ENCODE measurements around the gene IRGQ.

The IRGQ gene

DNA sequence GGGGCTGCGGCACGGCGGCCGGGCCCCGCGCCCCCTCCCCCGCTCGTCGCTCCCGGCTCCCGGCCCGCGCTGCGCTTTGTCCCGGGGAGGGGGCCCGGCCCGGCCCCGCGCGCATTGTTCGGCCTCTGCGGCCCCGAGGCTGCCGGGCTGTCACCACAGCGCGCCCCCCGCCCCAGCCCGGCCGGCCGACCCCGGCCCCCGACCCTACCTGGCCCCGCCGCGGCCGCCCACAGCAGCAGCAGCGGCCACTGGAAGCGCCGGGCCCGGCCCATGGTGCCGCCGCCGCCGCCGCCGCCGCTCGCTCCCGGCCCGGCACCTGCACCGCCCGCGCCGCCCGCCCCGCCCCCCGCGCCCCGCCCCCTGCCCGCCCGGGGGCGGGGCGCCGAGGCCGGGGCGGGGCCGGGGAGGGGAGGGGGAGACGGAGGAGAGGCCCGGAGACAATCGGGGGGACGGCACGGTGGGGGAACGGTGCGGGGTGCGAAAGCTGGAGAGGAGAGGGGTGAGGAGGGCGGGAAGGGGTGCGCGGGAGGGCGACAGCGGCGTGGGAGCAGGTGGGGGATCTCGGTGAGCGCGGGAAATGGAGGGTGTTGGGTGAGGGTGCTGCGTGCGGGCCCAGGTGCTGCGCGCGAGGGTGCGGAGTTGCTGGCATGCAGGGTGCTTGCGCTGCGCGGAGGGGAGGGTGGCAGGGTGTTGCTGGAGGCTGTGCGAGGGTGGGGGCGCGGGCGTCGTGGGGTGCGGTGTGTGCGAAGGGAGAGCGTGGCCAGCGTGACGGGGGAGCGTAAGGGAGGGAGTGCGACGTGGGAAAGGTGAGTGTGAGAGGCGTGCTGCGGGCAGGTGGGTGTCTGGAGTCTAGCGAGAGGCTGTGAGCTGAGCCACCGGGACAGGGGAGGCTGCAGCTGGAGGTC lies 43.8 kb upstream of the IRGQ start, which contains the start of gene CADM4 (continued):
- TF ChIP-seq, protein P1, sequence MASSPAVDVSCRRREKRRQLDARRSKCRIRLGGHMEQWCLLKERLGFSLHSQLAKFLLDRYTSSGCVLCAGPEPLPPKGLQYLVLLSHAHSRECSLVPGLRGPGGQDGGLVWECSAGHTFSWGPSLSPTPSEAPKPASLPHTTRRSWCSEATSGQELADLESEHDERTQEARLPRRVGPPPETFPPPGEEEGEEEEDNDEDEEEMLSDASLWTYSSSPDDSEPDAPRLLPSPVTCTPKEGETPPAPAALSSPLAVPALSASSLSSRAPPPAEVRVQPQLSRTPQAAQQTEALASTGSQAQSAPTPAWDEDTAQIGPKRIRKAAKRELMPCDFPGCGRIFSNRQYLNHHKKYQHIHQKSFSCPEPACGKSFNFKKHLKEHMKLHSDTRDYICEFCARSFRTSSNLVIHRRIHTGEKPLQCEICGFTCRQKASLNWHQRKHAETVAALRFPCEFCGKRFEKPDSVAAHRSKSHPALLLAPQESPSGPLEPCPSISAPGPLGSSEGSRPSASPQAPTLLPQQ (tag by site-specific recombination; IDR thresholded peaks at IDR 0.05): peak; percentile 98
- TF ChIP-seq, protein P2, sequence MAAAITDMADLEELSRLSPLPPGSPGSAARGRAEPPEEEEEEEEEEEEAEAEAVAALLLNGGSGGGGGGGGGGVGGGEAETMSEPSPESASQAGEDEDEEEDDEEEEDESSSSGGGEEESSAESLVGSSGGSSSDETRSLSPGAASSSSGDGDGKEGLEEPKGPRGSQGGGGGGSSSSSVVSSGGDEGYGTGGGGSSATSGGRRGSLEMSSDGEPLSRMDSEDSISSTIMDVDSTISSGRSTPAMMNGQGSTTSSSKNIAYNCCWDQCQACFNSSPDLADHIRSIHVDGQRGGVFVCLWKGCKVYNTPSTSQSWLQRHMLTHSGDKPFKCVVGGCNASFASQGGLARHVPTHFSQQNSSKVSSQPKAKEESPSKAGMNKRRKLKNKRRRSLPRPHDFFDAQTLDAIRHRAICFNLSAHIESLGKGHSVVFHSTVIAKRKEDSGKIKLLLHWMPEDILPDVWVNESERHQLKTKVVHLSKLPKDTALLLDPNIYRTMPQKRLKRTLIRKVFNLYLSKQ (tag by site-specific recombination; IDR thresholded peaks at IDR 0.05; ENCODE audit: borderline replicate concordance): peak; percentile 80
- TF ChIP-seq, protein P3, sequence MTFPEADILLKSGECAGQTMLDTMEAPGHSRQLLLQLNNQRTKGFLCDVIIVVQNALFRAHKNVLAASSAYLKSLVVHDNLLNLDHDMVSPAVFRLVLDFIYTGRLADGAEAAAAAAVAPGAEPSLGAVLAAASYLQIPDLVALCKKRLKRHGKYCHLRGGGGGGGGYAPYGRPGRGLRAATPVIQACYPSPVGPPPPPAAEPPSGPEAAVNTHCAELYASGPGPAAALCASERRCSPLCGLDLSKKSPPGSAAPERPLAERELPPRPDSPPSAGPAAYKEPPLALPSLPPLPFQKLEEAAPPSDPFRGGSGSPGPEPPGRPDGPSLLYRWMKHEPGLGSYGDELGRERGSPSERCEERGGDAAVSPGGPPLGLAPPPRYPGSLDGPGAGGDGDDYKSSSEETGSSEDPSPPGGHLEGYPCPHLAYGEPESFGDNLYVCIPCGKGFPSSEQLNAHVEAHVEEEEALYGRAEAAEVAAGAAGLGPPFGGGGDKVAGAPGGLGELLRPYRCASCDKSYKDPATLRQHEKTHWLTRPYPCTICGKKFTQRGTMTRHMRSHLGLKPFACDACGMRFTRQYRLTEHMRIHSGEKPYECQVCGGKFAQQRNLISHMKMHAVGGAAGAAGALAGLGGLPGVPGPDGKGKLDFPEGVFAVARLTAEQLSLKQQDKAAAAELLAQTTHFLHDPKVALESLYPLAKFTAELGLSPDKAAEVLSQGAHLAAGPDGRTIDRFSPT (tag by site-specific recombination; IDR thresholded peaks at IDR 0.05): peak; percentile 98
- no peak for TF ChIP-seq ZNF514 (tag by site-specific recombination; IDR thresholded peaks at IDR 0.05)
- TF ChIP-seq ZNF311 (tag by site-specific recombination; IDR thresholded peaks at IDR 0.05; ENCODE audit: borderline replicate concordance): no peak; the same call in 1 of the 2 replicates
- TF ChIP-seq, protein P4, sequence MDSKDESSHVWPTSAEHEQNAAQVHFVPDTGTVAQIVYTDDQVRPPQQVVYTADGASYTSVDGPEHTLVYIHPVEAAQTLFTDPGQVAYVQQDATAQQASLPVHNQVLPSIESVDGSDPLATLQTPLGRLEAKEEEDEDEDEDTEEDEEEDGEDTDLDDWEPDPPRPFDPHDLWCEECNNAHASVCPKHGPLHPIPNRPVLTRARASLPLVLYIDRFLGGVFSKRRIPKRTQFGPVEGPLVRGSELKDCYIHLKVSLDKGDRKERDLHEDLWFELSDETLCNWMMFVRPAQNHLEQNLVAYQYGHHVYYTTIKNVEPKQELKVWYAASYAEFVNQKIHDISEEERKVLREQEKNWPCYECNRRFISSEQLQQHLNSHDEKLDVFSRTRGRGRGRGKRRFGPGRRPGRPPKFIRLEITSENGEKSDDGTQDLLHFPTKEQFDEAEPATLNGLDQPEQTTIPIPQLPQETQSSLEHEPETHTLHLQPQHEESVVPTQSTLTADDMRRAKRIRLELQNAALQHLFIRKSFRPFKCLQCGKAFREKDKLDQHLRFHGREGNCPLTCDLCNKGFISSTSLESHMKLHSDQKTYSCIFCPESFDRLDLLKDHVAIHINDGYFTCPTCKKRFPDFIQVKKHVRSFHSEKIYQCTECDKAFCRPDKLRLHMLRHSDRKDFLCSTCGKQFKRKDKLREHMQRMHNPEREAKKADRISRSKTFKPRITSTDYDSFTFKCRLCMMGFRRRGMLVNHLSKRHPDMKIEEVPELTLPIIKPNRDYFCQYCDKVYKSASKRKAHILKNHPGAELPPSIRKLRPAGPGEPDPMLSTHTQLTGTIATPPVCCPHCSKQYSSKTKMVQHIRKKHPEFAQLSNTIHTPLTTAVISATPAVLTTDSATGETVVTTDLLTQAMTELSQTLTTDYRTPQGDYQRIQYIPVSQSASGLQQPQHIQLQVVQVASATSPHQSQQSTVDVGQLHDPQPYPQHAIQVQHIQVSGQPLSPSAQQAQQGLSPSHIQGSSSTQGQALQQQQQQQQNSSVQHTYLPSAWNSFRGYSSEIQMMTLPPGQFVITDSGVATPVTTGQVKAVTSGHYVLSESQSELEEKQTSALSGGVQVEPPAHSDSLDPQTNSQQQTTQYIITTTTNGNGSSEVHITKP (tag by site-specific recombination; IDR thresholded peaks at IDR 0.05): peak; percentile 20; the same call in 1 of the 2 replicates
- TF ChIP-seq OVOL3 (tag by site-specific recombination; IDR thresholded peaks at IDR 0.05): no peak; the same call in 1 of the 2 replicates
- TF ChIP-seq ZFP3 (tag by site-specific recombination; IDR thresholded peaks at IDR 0.05; ENCODE audit: low read depth): no peak
- TF ChIP-seq ZNF791 (tag by site-specific recombination; IDR thresholded peaks at IDR 0.05): peak; percentile 27; the same call in 1 of the 2 replicates
- TF ChIP-seq ZNF558 (tag by site-specific recombination; IDR thresholded peaks at IDR 0.05): no peak
- TF ChIP-seq, protein P5, sequence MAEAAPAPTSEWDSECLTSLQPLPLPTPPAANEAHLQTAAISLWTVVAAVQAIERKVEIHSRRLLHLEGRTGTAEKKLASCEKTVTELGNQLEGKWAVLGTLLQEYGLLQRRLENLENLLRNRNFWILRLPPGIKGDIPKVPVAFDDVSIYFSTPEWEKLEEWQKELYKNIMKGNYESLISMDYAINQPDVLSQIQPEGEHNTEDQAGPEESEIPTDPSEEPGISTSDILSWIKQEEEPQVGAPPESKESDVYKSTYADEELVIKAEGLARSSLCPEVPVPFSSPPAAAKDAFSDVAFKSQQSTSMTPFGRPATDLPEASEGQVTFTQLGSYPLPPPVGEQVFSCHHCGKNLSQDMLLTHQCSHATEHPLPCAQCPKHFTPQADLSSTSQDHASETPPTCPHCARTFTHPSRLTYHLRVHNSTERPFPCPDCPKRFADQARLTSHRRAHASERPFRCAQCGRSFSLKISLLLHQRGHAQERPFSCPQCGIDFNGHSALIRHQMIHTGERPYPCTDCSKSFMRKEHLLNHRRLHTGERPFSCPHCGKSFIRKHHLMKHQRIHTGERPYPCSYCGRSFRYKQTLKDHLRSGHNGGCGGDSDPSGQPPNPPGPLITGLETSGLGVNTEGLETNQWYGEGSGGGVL (tag by site-specific recombination; IDR thresholded peaks at IDR 0.05): peak; percentile 100
- TF ChIP-seq, protein P6, sequence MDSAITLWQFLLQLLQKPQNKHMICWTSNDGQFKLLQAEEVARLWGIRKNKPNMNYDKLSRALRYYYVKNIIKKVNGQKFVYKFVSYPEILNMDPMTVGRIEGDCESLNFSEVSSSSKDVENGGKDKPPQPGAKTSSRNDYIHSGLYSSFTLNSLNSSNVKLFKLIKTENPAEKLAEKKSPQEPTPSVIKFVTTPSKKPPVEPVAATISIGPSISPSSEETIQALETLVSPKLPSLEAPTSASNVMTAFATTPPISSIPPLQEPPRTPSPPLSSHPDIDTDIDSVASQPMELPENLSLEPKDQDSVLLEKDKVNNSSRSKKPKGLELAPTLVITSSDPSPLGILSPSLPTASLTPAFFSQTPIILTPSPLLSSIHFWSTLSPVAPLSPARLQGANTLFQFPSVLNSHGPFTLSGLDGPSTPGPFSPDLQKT (IDR thresholded peaks at IDR 0.05; ENCODE audit: borderline replicate concordance, low read depth, low read length): no peak
- TF ChIP-seq, protein P7, sequence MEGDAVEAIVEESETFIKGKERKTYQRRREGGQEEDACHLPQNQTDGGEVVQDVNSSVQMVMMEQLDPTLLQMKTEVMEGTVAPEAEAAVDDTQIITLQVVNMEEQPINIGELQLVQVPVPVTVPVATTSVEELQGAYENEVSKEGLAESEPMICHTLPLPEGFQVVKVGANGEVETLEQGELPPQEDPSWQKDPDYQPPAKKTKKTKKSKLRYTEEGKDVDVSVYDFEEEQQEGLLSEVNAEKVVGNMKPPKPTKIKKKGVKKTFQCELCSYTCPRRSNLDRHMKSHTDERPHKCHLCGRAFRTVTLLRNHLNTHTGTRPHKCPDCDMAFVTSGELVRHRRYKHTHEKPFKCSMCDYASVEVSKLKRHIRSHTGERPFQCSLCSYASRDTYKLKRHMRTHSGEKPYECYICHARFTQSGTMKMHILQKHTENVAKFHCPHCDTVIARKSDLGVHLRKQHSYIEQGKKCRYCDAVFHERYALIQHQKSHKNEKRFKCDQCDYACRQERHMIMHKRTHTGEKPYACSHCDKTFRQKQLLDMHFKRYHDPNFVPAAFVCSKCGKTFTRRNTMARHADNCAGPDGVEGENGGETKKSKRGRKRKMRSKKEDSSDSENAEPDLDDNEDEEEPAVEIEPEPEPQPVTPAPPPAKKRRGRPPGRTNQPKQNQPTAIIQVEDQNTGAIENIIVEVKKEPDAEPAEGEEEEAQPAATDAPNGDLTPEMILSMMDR (tag by site-specific recombination; IDR thresholded peaks at IDR 0.05): peak; percentile 61
- no peak; the same call in 1 of the 2 replicates for TF ChIP-seq ZNF623 (tag by site-specific recombination; IDR thresholded peaks at IDR 0.05)
- TF ChIP-seq ZSCAN23 (tag by site-specific recombination; IDR thresholded peaks at IDR 0.05): peak; percentile 80
- peak; percentile 95 for TF ChIP-seq SP3 (tag by site-specific recombination; IDR thresholded peaks at IDR 0.05)
- TF ChIP-seq SP7 (tag by site-specific recombination; IDR thresholded peaks at IDR 0.05): peak; percentile 83
- no peak for TF ChIP-seq ZNF292 (tag by site-specific recombination; IDR thresholded peaks at IDR 0.05; ENCODE audit: borderline replicate concordance, low read depth)
- peak; percentile 99 for TF ChIP-seq ZNF423 (tag by site-specific recombination; IDR thresholded peaks at IDR 0.05)
- TF ChIP-seq ZNF677 (tag by site-specific recombination; IDR thresholded peaks at IDR 0.05): 0 out of 2 replicates have a peak, but pooled peaks have one; percentile 18
- peak; percentile 84 for TF ChIP-seq ZIC2 (tag by site-specific recombination; IDR thresholded peaks at IDR 0.05)
- no peak for TF ChIP-seq ZNF184 (tag by site-specific recombination; IDR thresholded peaks at IDR 0.05)
- peak; percentile 93 for TF ChIP-seq ZNF501 (tag by site-specific recombination; IDR thresholded peaks at IDR 0.05)
- no peak; the same call in 1 of the 2 replicates for TF ChIP-seq ZNF707 (tag by site-specific recombination; IDR thresholded peaks at IDR 0.05)
- no peak for TF ChIP-seq ZNF202 (tag by site-specific recombination; IDR thresholded peaks at IDR 0.05; ENCODE audit: borderline replicate concordance)
